ENCODE data around the gene DNAH5.

DNA sequence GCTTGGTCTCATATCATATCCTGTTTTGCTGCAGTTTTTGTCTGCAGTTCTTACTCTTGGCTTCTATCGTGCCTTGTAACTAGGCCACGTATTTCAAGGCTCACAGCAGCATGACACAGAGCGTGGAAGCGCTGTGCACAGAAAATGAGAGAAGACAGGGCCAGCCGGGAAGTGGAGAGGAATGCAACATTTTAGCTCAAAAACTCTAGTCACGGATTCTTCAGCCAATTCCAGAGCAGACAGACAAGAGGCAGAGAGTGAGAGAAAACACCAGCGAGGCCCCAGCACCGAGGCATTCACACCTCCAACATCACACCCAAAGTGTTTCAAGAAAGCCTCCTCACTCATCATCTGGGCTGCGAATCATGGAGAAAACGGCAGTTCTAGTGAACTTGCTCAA lies 160.8 kb downstream of the DNAH5 start:
- no peak for TF ChIP-seq POLR2A (IDR thresholded peaks at IDR 0.05)
- TF ChIP-seq, protein P1, sequence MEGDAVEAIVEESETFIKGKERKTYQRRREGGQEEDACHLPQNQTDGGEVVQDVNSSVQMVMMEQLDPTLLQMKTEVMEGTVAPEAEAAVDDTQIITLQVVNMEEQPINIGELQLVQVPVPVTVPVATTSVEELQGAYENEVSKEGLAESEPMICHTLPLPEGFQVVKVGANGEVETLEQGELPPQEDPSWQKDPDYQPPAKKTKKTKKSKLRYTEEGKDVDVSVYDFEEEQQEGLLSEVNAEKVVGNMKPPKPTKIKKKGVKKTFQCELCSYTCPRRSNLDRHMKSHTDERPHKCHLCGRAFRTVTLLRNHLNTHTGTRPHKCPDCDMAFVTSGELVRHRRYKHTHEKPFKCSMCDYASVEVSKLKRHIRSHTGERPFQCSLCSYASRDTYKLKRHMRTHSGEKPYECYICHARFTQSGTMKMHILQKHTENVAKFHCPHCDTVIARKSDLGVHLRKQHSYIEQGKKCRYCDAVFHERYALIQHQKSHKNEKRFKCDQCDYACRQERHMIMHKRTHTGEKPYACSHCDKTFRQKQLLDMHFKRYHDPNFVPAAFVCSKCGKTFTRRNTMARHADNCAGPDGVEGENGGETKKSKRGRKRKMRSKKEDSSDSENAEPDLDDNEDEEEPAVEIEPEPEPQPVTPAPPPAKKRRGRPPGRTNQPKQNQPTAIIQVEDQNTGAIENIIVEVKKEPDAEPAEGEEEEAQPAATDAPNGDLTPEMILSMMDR (IDR thresholded peaks at IDR 0.05): no peak
- TF ChIP-seq POLR2AphosphoS5 (IDR thresholded peaks at IDR 0.05): no peak
